ENCODE data around the gene TXNDC8.

TXNDC8 gene

DNA sequence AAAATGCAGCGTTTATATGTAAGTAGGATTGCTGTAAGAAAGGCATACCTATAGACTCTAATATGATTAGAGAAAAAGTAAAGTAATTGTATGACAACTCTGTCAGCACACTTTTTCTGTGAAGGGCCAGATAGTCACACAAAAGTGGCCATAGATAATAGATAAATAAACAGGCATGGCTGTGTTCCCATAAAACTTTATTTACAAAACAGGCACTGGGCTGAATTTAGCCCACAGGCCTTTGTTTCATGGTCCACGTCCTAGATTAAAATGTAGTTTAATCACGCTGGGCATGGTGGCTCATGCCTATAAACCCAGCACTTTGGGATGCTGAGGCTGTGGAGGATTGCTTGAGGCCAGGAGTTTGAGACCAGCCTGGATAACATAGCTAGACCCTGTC is 8.7 kb upstream of the TXNDC8 start:
- H3K9ac ChIP-seq (ENCODE audit: low read length), result no peak overlapping the region
- H3K4me3 ChIP-seq (ENCODE audit: low read depth, low read length), result no peak overlapping the region
- no peaks in the 10 kb centered on the region for H3K27me3 ChIP-seq (ENCODE audit: control insufficient read depth, insufficient read depth, low read length)
- no peak overlapping the region for H3K27ac ChIP-seq (ENCODE audit: low read depth, low read length)
- H3K36me3 ChIP-seq (ENCODE audit: control insufficient read depth, insufficient read depth, low read length), result no peaks in the 10 kb centered on the region
- no peaks in the 10 kb centered on the region for H3K4me1 ChIP-seq (ENCODE audit: control insufficient read depth, insufficient read depth, low read length)
- no peaks in the 10 kb centered on the region for H3K9me3 ChIP-seq (ENCODE audit: control insufficient read depth, insufficient read depth, low read depth, low read length)

DNA sequence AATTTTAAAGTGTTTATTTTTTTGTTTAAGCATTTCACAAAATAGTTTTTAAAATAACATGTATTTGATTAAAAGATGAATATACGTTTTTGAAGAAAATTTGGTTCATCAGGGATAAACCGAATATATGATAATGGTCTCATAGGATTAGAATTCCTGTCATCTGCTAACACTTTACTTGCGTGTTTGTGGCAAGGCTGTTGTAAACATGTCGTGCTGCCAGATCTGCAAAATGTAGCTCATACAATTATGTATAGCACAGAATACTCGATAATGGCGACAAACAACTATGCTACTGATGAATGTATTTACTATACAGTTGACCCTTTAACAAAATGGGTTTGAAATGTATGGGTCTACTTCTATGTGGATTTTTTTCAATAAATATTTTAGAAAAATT is 7.2 kb upstream of the TXNDC8 start:
- Histone ChIP-seq H3K4me1 (ENCODE audit: control insufficient read depth, insufficient read depth, low read length) (no peaks in the 10 kb centered on the region), H3K9ac (ENCODE audit: low read length) (no peak overlapping the region), H3K27me3 (ENCODE audit: control insufficient read depth, insufficient read depth, low read length) (no peaks in the 10 kb centered on the region), H3K36me3 (ENCODE audit: control insufficient read depth, insufficient read depth, low read length) (no peaks in the 10 kb centered on the region), H3K27ac (ENCODE audit: low read depth, low read length) (no peak overlapping the region), H3K4me3 (ENCODE audit: low read depth, low read length) (no peak overlapping the region), H3K9me3 (ENCODE audit: control insufficient read depth, insufficient read depth, low read depth, low read length) (no peaks in the 10 kb centered on the region)

DNA sequence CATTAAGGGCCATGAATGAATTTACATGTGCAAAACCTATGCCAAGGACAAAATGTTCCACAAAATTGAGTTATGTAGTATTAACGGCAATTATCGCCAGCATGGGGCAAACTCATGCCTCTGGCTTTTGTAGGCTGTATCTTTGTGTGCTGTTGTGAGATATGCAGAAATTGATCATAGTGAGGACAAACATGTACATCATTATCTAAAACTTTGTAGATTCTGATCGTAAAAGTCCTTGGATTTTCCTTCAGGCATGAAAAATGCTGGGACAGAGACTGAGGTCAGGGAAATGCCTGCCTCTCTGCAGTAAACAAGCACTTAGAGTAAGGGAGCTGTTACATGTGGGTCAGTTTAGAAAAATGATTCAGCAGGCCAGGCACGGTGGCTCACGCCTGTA is 5.9 kb upstream of the TXNDC8 start:
- Histone ChIP-seq H3K4me3 (ENCODE audit: low read depth, low read length) (no peak overlapping the region), H3K9ac (ENCODE audit: low read length) (no peak overlapping the region), H3K27ac (ENCODE audit: low read depth, low read length) (no peak overlapping the region), H3K4me1 (ENCODE audit: control insufficient read depth, insufficient read depth, low read length) (no peaks in the 10 kb centered on the region), H3K36me3 (ENCODE audit: control insufficient read depth, insufficient read depth, low read length) (no peaks in the 10 kb centered on the region), H3K27me3 (ENCODE audit: control insufficient read depth, insufficient read depth, low read length) (no peaks in the 10 kb centered on the region), H3K9me3 (ENCODE audit: control insufficient read depth, insufficient read depth, low read depth, low read length) (no peaks in the 10 kb centered on the region)

DNA sequence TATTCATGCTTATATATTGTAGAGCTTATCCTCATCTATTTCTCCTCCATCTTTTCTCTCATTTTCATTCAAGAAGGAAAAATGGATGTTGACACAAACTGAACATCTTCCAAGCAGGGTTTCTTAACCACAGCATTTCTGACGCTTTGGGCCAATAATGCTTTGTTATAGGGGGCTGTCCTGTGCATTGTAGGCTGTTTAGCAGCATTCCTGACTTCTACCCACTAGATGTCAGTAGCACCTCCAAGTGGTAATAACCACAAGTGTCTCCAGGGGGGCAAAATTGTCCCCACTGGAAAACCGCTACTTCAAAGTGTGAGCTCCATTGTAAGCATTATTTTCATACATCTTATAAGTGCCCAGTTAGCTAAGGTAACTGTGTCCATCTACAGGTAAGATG is 2.6 kb upstream of the TXNDC8 start:
- Histone ChIP-seq H3K9ac (ENCODE audit: low read length) (no peak overlapping the region), H3K27me3 (ENCODE audit: control insufficient read depth, insufficient read depth, low read length) (no peaks in the 10 kb centered on the region), H3K4me3 (ENCODE audit: low read depth, low read length) (no peak overlapping the region), H3K36me3 (ENCODE audit: control insufficient read depth, insufficient read depth, low read length) (no peaks in the 10 kb centered on the region), H3K27ac (ENCODE audit: low read depth, low read length) (no peak overlapping the region), H3K9me3 (ENCODE audit: control insufficient read depth, insufficient read depth, low read depth, low read length) (no peaks in the 10 kb centered on the region), H3K4me1 (ENCODE audit: control insufficient read depth, insufficient read depth, low read length) (no peaks in the 10 kb centered on the region)

DNA sequence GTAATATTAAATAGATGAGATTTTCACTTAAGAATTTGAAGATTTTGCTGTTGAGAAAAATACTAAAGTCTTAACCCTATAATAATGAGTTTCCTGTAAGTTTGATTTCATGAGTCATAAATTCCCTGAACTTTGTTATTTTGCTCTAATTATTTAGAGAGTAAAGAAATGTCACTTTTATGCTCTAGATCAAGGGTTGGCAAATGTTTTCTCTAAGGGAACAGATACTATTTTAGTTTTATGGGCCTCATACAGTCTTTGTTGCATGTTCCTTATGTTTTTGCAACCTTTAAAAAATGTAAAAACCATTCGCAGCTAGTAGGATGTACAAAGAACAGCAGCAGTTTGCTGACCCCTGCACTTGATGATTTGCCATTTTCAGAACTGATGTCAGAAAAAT is 480 bp upstream of the TXNDC8 start:
- Histone ChIP-seq H3K36me3 (ENCODE audit: control insufficient read depth, insufficient read depth, low read length) (no peaks in the 10 kb centered on the region), H3K4me1 (ENCODE audit: control insufficient read depth, insufficient read depth, low read length) (no peaks in the 10 kb centered on the region), H3K9ac (ENCODE audit: low read length) (no peak overlapping the region), H3K9me3 (ENCODE audit: control insufficient read depth, insufficient read depth, low read depth, low read length) (no peaks in the 10 kb centered on the region), H3K27me3 (ENCODE audit: control insufficient read depth, insufficient read depth, low read length) (no peaks in the 10 kb centered on the region), H3K27ac (ENCODE audit: low read depth, low read length) (no peak overlapping the region), H3K4me3 (ENCODE audit: low read depth, low read length) (no peak overlapping the region)

DNA sequence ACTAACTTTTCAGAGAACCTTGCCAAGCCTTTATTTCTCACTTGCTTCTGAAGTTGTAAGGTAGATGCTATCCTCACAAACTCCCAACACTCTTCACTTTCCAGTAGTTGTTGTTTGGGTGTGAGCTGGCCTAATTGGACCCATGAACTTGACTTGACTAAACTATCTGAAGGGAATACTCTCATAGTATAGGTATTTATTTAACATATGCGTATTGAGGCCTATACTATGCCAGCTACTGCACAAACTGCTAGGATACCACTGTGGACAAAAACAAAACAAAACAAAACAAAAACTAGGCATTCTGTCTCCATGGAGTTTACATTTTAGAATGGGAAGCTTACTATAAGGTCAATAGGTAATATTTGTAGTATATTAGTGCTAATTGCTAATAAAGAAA is 1.3 kb downstream of the TXNDC8 start:
- Histone ChIP-seq H3K27ac (ENCODE audit: low read depth, low read length) (no peak overlapping the region), H3K36me3 (ENCODE audit: control insufficient read depth, insufficient read depth, low read length) (no peaks in the 10 kb centered on the region), H3K27me3 (ENCODE audit: control insufficient read depth, insufficient read depth, low read length) (no peaks in the 10 kb centered on the region), H3K9ac (ENCODE audit: low read length) (no peak overlapping the region), H3K9me3 (ENCODE audit: control insufficient read depth, insufficient read depth, low read depth, low read length) (no peaks in the 10 kb centered on the region), H3K4me1 (ENCODE audit: control insufficient read depth, insufficient read depth, low read length) (no peaks in the 10 kb centered on the region), H3K4me3 (ENCODE audit: low read depth, low read length) (no peak overlapping the region)

DNA sequence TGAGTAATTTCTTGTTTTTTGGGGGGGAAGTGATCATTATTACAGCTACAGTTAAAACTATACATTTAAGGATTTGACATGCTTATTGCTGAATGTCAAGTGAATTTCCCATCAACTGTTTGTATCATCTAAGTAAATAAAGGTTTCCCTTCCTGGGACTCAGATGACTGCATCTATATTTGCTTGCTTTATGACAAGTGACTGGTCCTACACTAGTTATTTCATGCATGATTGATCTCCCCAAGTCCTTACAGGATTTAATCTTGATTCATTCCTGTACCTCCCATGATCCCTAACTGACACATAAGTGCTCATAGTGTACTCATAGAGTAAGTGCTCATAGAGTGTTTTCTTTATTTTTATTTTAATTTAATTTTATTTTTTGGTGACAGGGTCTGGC is 2.8 kb downstream of the TXNDC8 start:
- Histone ChIP-seq H3K9ac (ENCODE audit: low read length) (no peak overlapping the region), H3K4me1 (ENCODE audit: control insufficient read depth, insufficient read depth, low read length) (no peaks in the 10 kb centered on the region), H3K4me3 (ENCODE audit: low read depth, low read length) (no peak overlapping the region), H3K36me3 (ENCODE audit: control insufficient read depth, insufficient read depth, low read length) (no peaks in the 10 kb centered on the region), H3K9me3 (ENCODE audit: control insufficient read depth, insufficient read depth, low read depth, low read length) (0 out of 2 replicates have a peak, but pooled peaks cover 4% of the 10 kb centered on the region), H3K27ac (ENCODE audit: low read depth, low read length) (no peak overlapping the region), H3K27me3 (ENCODE audit: control insufficient read depth, insufficient read depth, low read length) (no peaks in the 10 kb centered on the region)

DNA sequence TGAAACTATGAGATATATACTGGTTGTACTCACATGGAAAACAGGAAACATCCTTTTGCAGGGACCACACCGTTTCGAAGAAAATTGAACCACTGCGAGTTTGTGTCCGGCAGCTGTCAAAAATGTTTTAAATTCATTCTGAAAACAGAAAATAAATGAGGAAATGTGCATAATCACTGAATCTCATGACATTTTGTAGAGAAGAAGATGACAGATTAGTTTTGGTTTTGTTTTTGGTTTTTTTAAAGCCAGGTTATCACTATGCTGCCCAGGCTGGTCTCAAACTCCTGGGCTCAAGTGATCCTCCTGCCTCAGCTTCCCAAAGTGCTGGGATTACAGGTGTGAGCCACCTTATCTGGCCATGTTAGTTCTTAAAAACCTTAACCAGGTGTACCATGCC is 3.5 kb downstream of the TXNDC8 start:
- no peaks in the 10 kb centered on the region for H3K27me3 ChIP-seq (ENCODE audit: control insufficient read depth, insufficient read depth, low read length)
- H3K27ac ChIP-seq (ENCODE audit: low read depth, low read length), result no peak overlapping the region
- H3K36me3 ChIP-seq (ENCODE audit: control insufficient read depth, insufficient read depth, low read length), result no peaks in the 10 kb centered on the region
- H3K4me1 ChIP-seq (ENCODE audit: control insufficient read depth, insufficient read depth, low read length), result no peaks in the 10 kb centered on the region
- no peak overlapping the region for H3K4me3 ChIP-seq (ENCODE audit: low read depth, low read length)
- no peak overlapping the region for H3K9ac ChIP-seq (ENCODE audit: low read length)
- 0 out of 2 replicates have a peak, but pooled peaks cover 4% of the 10 kb centered on the region for H3K9me3 ChIP-seq (ENCODE audit: control insufficient read depth, insufficient read depth, low read depth, low read length)

DNA sequence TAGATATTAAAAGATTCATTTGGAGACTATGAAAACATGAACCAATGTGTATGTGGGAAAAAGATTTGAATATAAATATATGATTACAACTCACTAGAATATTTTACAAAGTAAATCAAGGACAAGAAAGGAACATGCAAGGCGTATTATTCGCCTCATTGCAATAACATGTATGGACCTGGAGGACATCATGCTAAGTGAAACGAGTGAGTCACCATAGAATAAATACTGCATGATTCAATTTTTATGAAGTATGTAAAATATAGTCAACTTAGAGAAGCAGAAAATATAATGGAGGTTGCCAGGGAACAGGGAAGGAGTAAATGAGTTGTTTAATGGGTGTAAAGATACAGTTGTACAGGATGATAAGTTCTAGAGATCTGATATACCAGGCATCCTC is 4.9 kb downstream of the TXNDC8 start:
- no peak overlapping the region for H3K27ac ChIP-seq (ENCODE audit: low read depth, low read length)
- no peaks in the 10 kb centered on the region for H3K27me3 ChIP-seq (ENCODE audit: control insufficient read depth, insufficient read depth, low read length)
- H3K36me3 ChIP-seq (ENCODE audit: control insufficient read depth, insufficient read depth, low read length), result no peaks in the 10 kb centered on the region
- no peak overlapping the region for H3K9ac ChIP-seq (ENCODE audit: low read length)
- H3K4me3 ChIP-seq (ENCODE audit: low read depth, low read length), result no peak overlapping the region
- 0 out of 2 replicates have a peak, but pooled peaks cover 4% of the 10 kb centered on the region for H3K9me3 ChIP-seq (ENCODE audit: control insufficient read depth, insufficient read depth, low read depth, low read length)
- no peaks in the 10 kb centered on the region for H3K4me1 ChIP-seq (ENCODE audit: control insufficient read depth, insufficient read depth, low read length)

DNA sequence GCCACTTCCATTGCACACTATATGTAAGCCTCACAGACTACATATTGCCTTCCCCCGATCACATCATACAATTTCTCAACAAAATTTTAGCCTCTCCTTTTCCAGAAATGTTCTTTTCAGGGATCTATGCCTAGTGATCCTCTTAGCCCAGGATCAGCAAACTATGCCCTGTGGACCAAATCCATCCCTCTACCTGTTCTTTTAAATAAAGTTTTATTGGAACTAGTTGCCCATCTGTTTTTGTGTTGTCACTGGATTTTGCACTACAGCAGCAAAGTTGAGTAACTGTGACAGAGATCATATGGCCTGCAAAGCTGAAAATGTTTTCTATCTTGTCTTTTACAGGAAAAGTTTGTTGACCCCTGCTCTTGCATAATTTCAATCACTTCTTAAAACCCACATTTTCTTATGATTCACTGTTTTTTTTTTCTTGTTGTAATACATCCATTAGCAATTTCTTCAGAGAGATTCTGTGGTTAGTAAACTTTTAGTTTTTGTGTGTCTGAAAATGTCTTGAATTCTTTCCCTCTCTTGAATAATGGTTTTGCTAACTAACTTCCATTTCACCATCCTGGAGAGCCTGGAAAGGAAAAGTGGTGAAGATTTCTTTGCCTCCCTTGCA is 7.1 kb downstream of the TXNDC8 start:
- Histone ChIP-seq H3K9ac (ENCODE audit: low read length) (no peak overlapping the region), H3K9me3 (ENCODE audit: control insufficient read depth, insufficient read depth, low read depth, low read length) (0 out of 2 replicates have a peak, but pooled peaks cover 4% of the 10 kb centered on the region), H3K27ac (ENCODE audit: low read depth, low read length) (no peak overlapping the region)

DNA sequence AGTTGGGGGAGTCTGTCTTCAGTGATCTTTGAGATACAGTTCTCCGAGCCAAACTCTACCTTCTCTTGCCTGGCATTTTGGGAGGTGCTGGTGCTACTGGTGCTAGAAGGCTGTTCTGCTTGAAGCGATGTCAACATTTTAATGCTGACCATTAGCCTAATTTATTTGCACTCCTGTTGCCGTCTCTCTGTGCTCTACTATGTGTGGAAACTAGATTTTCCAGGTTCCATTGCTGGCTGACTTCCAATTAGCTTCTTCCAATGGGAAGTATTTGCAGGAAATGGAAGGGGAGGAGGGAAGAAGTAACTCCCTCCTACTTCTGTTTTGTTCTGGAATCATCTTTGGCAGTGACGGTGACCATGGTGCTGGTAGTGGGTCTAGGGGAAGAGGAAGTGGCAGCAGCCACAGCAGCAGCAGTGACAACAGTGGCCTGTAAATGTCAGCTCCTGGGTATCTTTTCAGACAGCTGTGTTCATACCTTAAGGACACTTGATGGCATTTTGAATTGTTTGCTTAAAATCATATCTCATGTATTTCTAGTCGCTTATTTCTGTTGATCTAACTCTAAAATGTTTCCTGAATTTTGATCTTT is 7.9 kb downstream of the TXNDC8 start:
- Histone ChIP-seq H3K36me3 (ENCODE audit: control insufficient read depth, insufficient read depth, low read length) (no peaks in the 10 kb centered on the region), H3K27ac (ENCODE audit: low read depth, low read length) (no peak overlapping the region), H3K27me3 (ENCODE audit: control insufficient read depth, insufficient read depth, low read length) (no peaks in the 10 kb centered on the region), H3K4me3 (ENCODE audit: low read depth, low read length) (no peak overlapping the region), H3K4me1 (ENCODE audit: control insufficient read depth, insufficient read depth, low read length) (no peaks in the 10 kb centered on the region), H3K9ac (ENCODE audit: low read length) (no peak overlapping the region), H3K9me3 (ENCODE audit: control insufficient read depth, insufficient read depth, low read depth, low read length) (0 out of 2 replicates have a peak, but pooled peaks cover 4% of the 10 kb centered on the region)

More for the DNA sequence above, 7.1 kb downstream of the TXNDC8 start:
- Histone ChIP-seq H3K27me3 (ENCODE audit: control insufficient read depth, insufficient read depth, low read length) (no peaks in the 10 kb centered on the region), H3K4me1 (ENCODE audit: control insufficient read depth, insufficient read depth, low read length) (no peaks in the 10 kb centered on the region), H3K36me3 (ENCODE audit: control insufficient read depth, insufficient read depth, low read length) (no peaks in the 10 kb centered on the region), H3K4me3 (ENCODE audit: low read depth, low read length) (no peak overlapping the region)

All from HUES6 (cell line).